Gastrocnemius medialis (tissue), 4 donors: ENCODE results near the gene CNKSR3. TPM values are rescaled to one million over a fixed set of nuclear protein-coding genes. Genes with fewer than 3 reads are reported as not detected.

Experiments
- ATAC-seq, 2 donors: fragments of 150-250 bp; one replicate each; pipeline ENCODE4 v1.9.1; 2016
- DNase-seq, 2 donors: peaks; one replicate each; pipeline ENCODE4 v3.0.0-alpha.2; 2019
- H3K27ac ChIP-seq, 4 donors: fragments of 200-600 bp; sonication (generic); 1 replicate in 1 of 4; 2 replicates in 3 of 4; pipeline ENCODE4 v1.5.1; 2016 to 2018; ENCODE audit warnings: mild to moderate bottlenecking in 2 of 4, moderate library complexity in 1 of 4
- H3K27me3 ChIP-seq, 3 donors: fragments of 200-600 bp; sonication (generic) in 2 of 3; 1 replicate in 1 of 3; 2 replicates in 2 of 3; pipeline versions ENCODE4 v1.5.1 to v1.6.0; 2016 to 2019; ENCODE audit warnings: mild to moderate bottlenecking in 1 of 3, moderate library complexity in 1 of 3
- H3K36me3 ChIP-seq, 2 donors: fragments of 200-600 bp; sonication (generic) in 1 of 2; one replicate each; pipeline ENCODE4 v1.5.1; 2017 to 2018
- H3K4me1 ChIP-seq, 2 donors: fragments of 200-600 bp; sonication (generic) in 1 of 2; one replicate each; pipeline ENCODE4 v1.5.1; 2016 to 2017; ENCODE audit warnings: mild to moderate bottlenecking in 2 of 2
- H3K4me3 ChIP-seq, 4 donors: fragments of 200-600 bp; sonication (generic) in 3 of 4; 1 replicate in 1 of 4; 2 replicates in 3 of 4; pipeline ENCODE4 v1.5.1; 2016 to 2019; ENCODE audit warnings: mild to moderate bottlenecking in 2 of 4
- H3K9me3 ChIP-seq, 3 donors: fragments of 200-600 bp; sonication (generic) in 2 of 3; 1 replicate in 1 of 3; 2 replicates in 2 of 3; pipeline ENCODE4 v1.5.1; 2016 to 2019
- CTCF ChIP-seq, 5 experiments: fragments of 450-650 bp in 3 of 5; fragments of 200-600 bp in 2 of 5; sonication (generic) in 2 of 5; IDR thresholded peaks in 4 of 5; conservative IDR thresholded peaks in 1 of 5; 1 replicate in 4 of 5; 2 replicates in 1 of 5; pipeline ENCODE4 v1.5.1; 2016 to 2019; ENCODE audit warnings: antibody characterized with exemption in 5 of 5, mild to moderate bottlenecking in 3 of 5, moderate library complexity in 3 of 5
- POLR2A ChIP-seq, 2 donors: fragments of 450-650 bp; IDR thresholded peaks; one replicate each; pipeline ENCODE4 v1.6.1; 2017; ENCODE audit warnings: antibody characterized with exemption in 2 of 2, mild to moderate bottlenecking in 2 of 2, moderate library complexity in 2 of 2
- in situ Hi-C, 4 donors: fragments of 200-750 bp; cut with MboI; loops; one replicate each; pipeline versions ENCODE4 v1.15.0 to v1.8.0; 2017; ENCODE audit warnings: low sequenced_read_pairs in 4 of 4
- intact Hi-C: fragments of 100-400 bp; cut with DNase I; formaldehyde crosslinking; loops from one replicate; pipeline ENCODE4 v1.15.1; 2023; ENCODE audit warnings: low total_unique reads
- total RNA-seq, 4 donors: library from RNA; depleted of rRNA; stranded (reverse); fragments of >200 nt; gene quantifications; one replicate each; pipeline versions ENCODE4 v1.1.0 to v1.2.3, GENCODE V29; 2016

CNKSR3 gene
- total RNA-seq, 4 donors from 2014 or later: 0.70 to 4.6 (median 2.9) TPM

- intact Hi-C loops: no loop called here
- TF ChIP-seq POLR2A (IDR thresholded peaks at IDR 0.05) (no peak), CTCF (IDR thresholded peaks at IDR 0.05 in 4 of 5, conservative IDR thresholded peaks at IDR 0.05 in 1 of 5) (no peak)
- in situ Hi-C loops: no loop called here
- Histone ChIP-seq H3K4me3 (no peak overlapping the region), H3K9me3 (no peaks in the 10 kb centered on the region), H3K36me3 (no peaks in the 10 kb centered on the region), H3K27me3 (no peaks in the 10 kb centered on the region), H3K27ac (no peak overlapping the region), H3K4me1 (peaks cover 5 to 22% of the 10 kb centered on the region in 2 donors)
- ATAC-seq (no peak), DNase-seq (no peak)
Observed at GRCh38 chr6:154481521-154482013, 28.9 kb downstream of the CNKSR3 start.

- Histone ChIP-seq H3K9me3 (no peaks in the 10 kb centered on the region), H3K36me3 (no peaks in the 10 kb centered on the region), H3K4me1 (peaks cover 5 to 22% of the 10 kb centered on the region in 2 donors), H3K27ac (no peak overlapping the region), H3K27me3 (no peaks in the 10 kb centered on the region), H3K4me3 (no peak overlapping the region)
- TF ChIP-seq POLR2A (IDR thresholded peaks at IDR 0.05) (no peak), CTCF (IDR thresholded peaks at IDR 0.05 in 4 of 5, conservative IDR thresholded peaks at IDR 0.05 in 1 of 5) (no peak)
- in situ Hi-C loops (no loop called here), intact Hi-C loops (no loop called here)
- DNase-seq: no peak
- no peak for ATAC-seq
Observed at GRCh38 chr6:154479771-154480639, 30.5 kb downstream of the CNKSR3 start.

- Histone ChIP-seq H3K36me3 (no peaks in the 10 kb centered on the region), H3K27me3 (no peaks in the 10 kb centered on the region), H3K4me1 (peaks cover 5 to 22% of the 10 kb centered on the region in 2 donors), H3K27ac (no peak overlapping the region), H3K4me3 (no peak overlapping the region), H3K9me3 (no peaks in the 10 kb centered on the region)
- in situ Hi-C loops: no loop called here
- TF ChIP-seq POLR2A (IDR thresholded peaks at IDR 0.05) (no peak), CTCF (IDR thresholded peaks at IDR 0.05 in 4 of 5, conservative IDR thresholded peaks at IDR 0.05 in 1 of 5) (no peak)
- intact Hi-C loops: no loop called here
- DNase-seq (no peak), ATAC-seq (no peak)
Observed at GRCh38 chr6:154479351-154479769, 31.1 kb downstream of the CNKSR3 start.

GRCh38 chr6:154478701-154479060 is 31.8 kb downstream of the CNKSR3 start:
- Histone ChIP-seq H3K9me3 (no peaks in the 10 kb centered on the region), H3K36me3 (no peaks in the 10 kb centered on the region), H3K4me3 (no peak overlapping the region), H3K4me1 (peaks cover 5 to 22% of the 10 kb centered on the region in 2 donors), H3K27ac (no peak overlapping the region), H3K27me3 (no peaks in the 10 kb centered on the region)
- no peak for TF ChIP-seq CTCF (IDR thresholded peaks at IDR 0.05 in 4 of 5, conservative IDR thresholded peaks at IDR 0.05 in 1 of 5)
- no peak for TF ChIP-seq POLR2A (IDR thresholded peaks at IDR 0.05)
- intact Hi-C loops: no loop called here
- no peak for DNase-seq
- no peak for ATAC-seq
- in situ Hi-C loops: no loop called here
